ENCODE data around the gene PRKN.

PRKN gene

GRCh38 chr6:162602759-162603158 lies 124.8 kb downstream of the PRKN start:
- Histone ChIP-seq H3K9ac (ENCODE audit: low read length) (no peak overlapping the region), H3K27ac (ENCODE audit: low read depth, low read length) (no peak overlapping the region), H3K36me3 (ENCODE audit: control insufficient read depth, insufficient read depth, low read length) (no peaks in the 10 kb centered on the region), H3K4me1 (ENCODE audit: control insufficient read depth, insufficient read depth, low read length) (no peaks in the 10 kb centered on the region), H3K4me3 (ENCODE audit: low read length) (no peak overlapping the region), H3K27me3 (ENCODE audit: control insufficient read depth, insufficient read depth, low read length) (no peaks in the 10 kb centered on the region)

GRCh38 chr6:162596676-162597075 lies 130.9 kb downstream of the PRKN start:
- no peaks in the 10 kb centered on the region for H3K4me1 ChIP-seq (ENCODE audit: control insufficient read depth, insufficient read depth, low read length)
- H3K27me3 ChIP-seq (ENCODE audit: control insufficient read depth, insufficient read depth, low read length) = no peaks in the 10 kb centered on the region
- H3K36me3 ChIP-seq (ENCODE audit: control insufficient read depth, insufficient read depth, low read length) = no peaks in the 10 kb centered on the region
- H3K9ac ChIP-seq (ENCODE audit: low read length) = no peak overlapping the region
- no peak overlapping the region for H3K27ac ChIP-seq (ENCODE audit: low read depth, low read length)
- no peak overlapping the region for H3K4me3 ChIP-seq (ENCODE audit: low read length)

- no peaks in the 10 kb centered on the region for H3K4me1 ChIP-seq (ENCODE audit: control insufficient read depth, insufficient read depth, low read length)
- H3K36me3 ChIP-seq (ENCODE audit: control insufficient read depth, insufficient read depth, low read length) = no peaks in the 10 kb centered on the region
- H3K27me3 ChIP-seq (ENCODE audit: control insufficient read depth, insufficient read depth, low read length) = no peaks in the 10 kb centered on the region
- H3K27ac ChIP-seq (ENCODE audit: low read depth, low read length) = no peak overlapping the region
- H3K4me3 ChIP-seq (ENCODE audit: low read length) = no peak overlapping the region
- no peak overlapping the region for H3K9ac ChIP-seq (ENCODE audit: low read length)
Measured at GRCh38 chr6:162591517-162591916, 136.0 kb downstream of the PRKN start.

- Histone ChIP-seq H3K9ac (ENCODE audit: low read length) (no peak overlapping the region), H3K4me3 (ENCODE audit: low read length) (no peak overlapping the region), H3K27me3 (ENCODE audit: control insufficient read depth, insufficient read depth, low read length) (no peaks in the 10 kb centered on the region), H3K4me1 (ENCODE audit: control insufficient read depth, insufficient read depth, low read length) (no peaks in the 10 kb centered on the region), H3K27ac (ENCODE audit: low read depth, low read length) (no peak overlapping the region), H3K36me3 (ENCODE audit: control insufficient read depth, insufficient read depth, low read length) (no peaks in the 10 kb centered on the region)
Measured at GRCh38 chr6:162581988-162582780, 145.4 kb downstream of the PRKN start.

GRCh38 chr6:162580619-162581018 lies 146.9 kb downstream of the PRKN start:
- H3K9ac ChIP-seq (ENCODE audit: low read length) = no peak overlapping the region
- no peak overlapping the region for H3K4me3 ChIP-seq (ENCODE audit: low read length)
- no peaks in the 10 kb centered on the region for H3K27me3 ChIP-seq (ENCODE audit: control insufficient read depth, insufficient read depth, low read length)
- no peaks in the 10 kb centered on the region for H3K4me1 ChIP-seq (ENCODE audit: control insufficient read depth, insufficient read depth, low read length)
- H3K27ac ChIP-seq (ENCODE audit: low read depth, low read length) = no peak overlapping the region
- H3K36me3 ChIP-seq (ENCODE audit: control insufficient read depth, insufficient read depth, low read length) = no peaks in the 10 kb centered on the region

GRCh38 chr6:162576016-162576415 lies 151.6 kb downstream of the PRKN start:
- Histone ChIP-seq H3K9ac (ENCODE audit: low read length) (no peak overlapping the region), H3K36me3 (ENCODE audit: control insufficient read depth, insufficient read depth, low read length) (no peaks in the 10 kb centered on the region), H3K4me1 (ENCODE audit: control insufficient read depth, insufficient read depth, low read length) (no peaks in the 10 kb centered on the region), H3K27me3 (ENCODE audit: control insufficient read depth, insufficient read depth, low read length) (no peaks in the 10 kb centered on the region), H3K4me3 (ENCODE audit: low read length) (no peak overlapping the region), H3K27ac (ENCODE audit: low read depth, low read length) (no peak overlapping the region)

- no peak overlapping the region for H3K4me3 ChIP-seq (ENCODE audit: low read length)
- no peak overlapping the region for H3K27ac ChIP-seq (ENCODE audit: low read depth, low read length)
- no peaks in the 10 kb centered on the region for H3K4me1 ChIP-seq (ENCODE audit: control insufficient read depth, insufficient read depth, low read length)
- H3K27me3 ChIP-seq (ENCODE audit: control insufficient read depth, insufficient read depth, low read length) = no peaks in the 10 kb centered on the region
- H3K36me3 ChIP-seq (ENCODE audit: control insufficient read depth, insufficient read depth, low read length) = no peaks in the 10 kb centered on the region
- no peak overlapping the region for H3K9ac ChIP-seq (ENCODE audit: low read length)
Measured at GRCh38 chr6:162572240-162572639, 155.3 kb downstream of the PRKN start.

GRCh38 chr6:162568266-162568665 lies 159.3 kb downstream of the PRKN start:
- Histone ChIP-seq H3K27me3 (ENCODE audit: control insufficient read depth, insufficient read depth, low read length) (no peaks in the 10 kb centered on the region), H3K9ac (ENCODE audit: low read length) (no peak overlapping the region), H3K4me3 (ENCODE audit: low read length) (no peak overlapping the region), H3K36me3 (ENCODE audit: control insufficient read depth, insufficient read depth, low read length) (no peaks in the 10 kb centered on the region), H3K27ac (ENCODE audit: low read depth, low read length) (no peak overlapping the region), H3K4me1 (ENCODE audit: control insufficient read depth, insufficient read depth, low read length) (no peaks in the 10 kb centered on the region)

- Histone ChIP-seq H3K36me3 (ENCODE audit: control insufficient read depth, insufficient read depth, low read length) (no peaks in the 10 kb centered on the region), H3K4me3 (ENCODE audit: low read length) (no peak overlapping the region), H3K4me1 (ENCODE audit: control insufficient read depth, insufficient read depth, low read length) (no peaks in the 10 kb centered on the region), H3K27ac (ENCODE audit: low read depth, low read length) (no peak overlapping the region), H3K9ac (ENCODE audit: low read length) (no peak overlapping the region), H3K27me3 (ENCODE audit: control insufficient read depth, insufficient read depth, low read length) (no peaks in the 10 kb centered on the region)
Measured at GRCh38 chr6:162562041-162562440, 165.5 kb downstream of the PRKN start.

- H3K36me3 ChIP-seq (ENCODE audit: control insufficient read depth, insufficient read depth, low read length) = no peaks in the 10 kb centered on the region
- no peak overlapping the region for H3K27ac ChIP-seq (ENCODE audit: low read depth, low read length)
- H3K9ac ChIP-seq (ENCODE audit: low read length) = no peak overlapping the region
- no peaks in the 10 kb centered on the region for H3K27me3 ChIP-seq (ENCODE audit: control insufficient read depth, insufficient read depth, low read length)
- H3K4me3 ChIP-seq (ENCODE audit: low read length) = no peak overlapping the region
- H3K4me1 ChIP-seq (ENCODE audit: control insufficient read depth, insufficient read depth, low read length) = no peaks in the 10 kb centered on the region
Measured at GRCh38 chr6:162560891-162561290, 166.7 kb downstream of the PRKN start.

GRCh38 chr6:162554531-162554930 lies 173.0 kb downstream of the PRKN start:
- H3K36me3 ChIP-seq (ENCODE audit: control insufficient read depth, insufficient read depth, low read length) = no peaks in the 10 kb centered on the region
- H3K4me1 ChIP-seq (ENCODE audit: control insufficient read depth, insufficient read depth, low read length) = no peaks in the 10 kb centered on the region
- H3K9ac ChIP-seq (ENCODE audit: low read length) = no peak overlapping the region
- no peaks in the 10 kb centered on the region for H3K27me3 ChIP-seq (ENCODE audit: control insufficient read depth, insufficient read depth, low read length)
- H3K4me3 ChIP-seq (ENCODE audit: low read length) = no peak overlapping the region
- no peak overlapping the region for H3K27ac ChIP-seq (ENCODE audit: low read depth, low read length)

GRCh38 chr6:162546905-162547304 lies 180.7 kb downstream of the PRKN start:
- Histone ChIP-seq H3K9ac (ENCODE audit: low read length) (no peak overlapping the region), H3K36me3 (ENCODE audit: control insufficient read depth, insufficient read depth, low read length) (no peaks in the 10 kb centered on the region), H3K27ac (ENCODE audit: low read depth, low read length) (no peak overlapping the region)

GRCh38 chr6:162543221-162543620 lies 184.3 kb downstream of the PRKN start:
- Histone ChIP-seq H3K27me3 (ENCODE audit: control insufficient read depth, insufficient read depth, low read length) (no peaks in the 10 kb centered on the region), H3K36me3 (ENCODE audit: control insufficient read depth, insufficient read depth, low read length) (no peaks in the 10 kb centered on the region), H3K9ac (ENCODE audit: low read length) (no peak overlapping the region), H3K4me3 (ENCODE audit: low read length) (no peak overlapping the region), H3K4me1 (ENCODE audit: control insufficient read depth, insufficient read depth, low read length) (no peaks in the 10 kb centered on the region), H3K27ac (ENCODE audit: low read depth, low read length) (no peak overlapping the region)

More at GRCh38 chr6:162546905-162547304, 180.7 kb downstream of the PRKN start:
- Histone ChIP-seq H3K4me3 (ENCODE audit: low read length) (no peak overlapping the region), H3K27me3 (ENCODE audit: control insufficient read depth, insufficient read depth, low read length) (no peaks in the 10 kb centered on the region), H3K4me1 (ENCODE audit: control insufficient read depth, insufficient read depth, low read length) (no peaks in the 10 kb centered on the region)
